ENCODE data around the gene SLC39A5.
"Not testable (repeated sequence)": the region's sequence is repeated elsewhere in the genome, so short reads cannot be mapped to it uniquely, and the experiment has no call there.

SLC39A5 gene

GRCh38 chr12:56248711-56249110 is 18.9 kb downstream of the SLC39A5 start:
- no peak for FAIRE-seq

GRCh38 chr12:56252649-56253048 is 22.8 kb downstream of the SLC39A5 start:
- no peak for FAIRE-seq

- FAIRE-seq: no peak
These were observed 23.2 kb downstream of the SLC39A5 start for GRCh38 chr12:56253091-56253490.

- FAIRE-seq: no peak
These were observed 25.8 kb downstream of the SLC39A5 start for GRCh38 chr12:56255671-56256070.

GRCh38 chr12:56256326-56256960 is 26.6 kb downstream of the SLC39A5 start:
- no peak for FAIRE-seq

GRCh38 chr12:56257071-56257470 is 27.2 kb downstream of the SLC39A5 start:
- no peak for FAIRE-seq

- no peak for FAIRE-seq
These were observed 27.7 kb downstream of the SLC39A5 start for GRCh38 chr12:56257491-56258067.

- FAIRE-seq: no peak
These were observed 28.4 kb downstream of the SLC39A5 start, which contains the start of gene ANKRD52 for GRCh38 chr12:56258068-56258819. ANKRD52 (minus strand) TSS chr12:56258384; CDS start chr12:56258269, 115 bp downstream.

GRCh38 chr12:56258820-56259183 is 29.0 kb downstream of the SLC39A5 start:
- no peak for FAIRE-seq

- no peak for FAIRE-seq
These were observed 30.5 kb downstream of the SLC39A5 start for GRCh38 chr12:56260380-56260779.

- FAIRE-seq: no peak
These were observed 31.1 kb downstream of the SLC39A5 start for GRCh38 chr12:56260921-56261320.

GRCh38 chr12:56261503-56262232 is 31.8 kb downstream of the SLC39A5 start:
- no peak for FAIRE-seq

- not testable (repeated sequence) for FAIRE-seq
These were observed 33.1 kb downstream of the SLC39A5 start for GRCh38 chr12:56262955-56263354.

GRCh38 chr12:56266068-56266692 is 36.3 kb downstream of the SLC39A5 start:
- FAIRE-seq: not testable (repeated sequence)

GRCh38 chr12:56266693-56267442 is 37.0 kb downstream of the SLC39A5 start, which contains the start of gene COQ10A:
COQ10A (plus strand) TSS chr12:56266942; CDS start chr12:56267119, 177 bp downstream.
- FAIRE-seq: no peak

GRCh38 chr12:56267443-56268071 is 37.7 kb downstream of the SLC39A5 start:
- no peak for FAIRE-seq

- FAIRE-seq: no peak
These were observed 41.2 kb downstream of the SLC39A5 start for GRCh38 chr12:56271031-56271430.

GRCh38 chr12:56272468-56272867 is 42.6 kb downstream of the SLC39A5 start:
- not testable (repeated sequence) for FAIRE-seq

GRCh38 chr12:56274299-56274698 is 44.4 kb downstream of the SLC39A5 start:
- FAIRE-seq: no peak

- FAIRE-seq: no peak
These were observed 49.1 kb downstream of the SLC39A5 start for GRCh38 chr12:56278905-56279304.

GRCh38 chr12:56280849-56281248 is 51.0 kb downstream of the SLC39A5 start:
- no peak for FAIRE-seq
